Skeletal muscle satellite cell (primary cell): ENCODE measurements around the gene TUBGCP2.

Source experiments
- H3K27me3 ChIP-seq: 2 replicates; pipeline ENCODE4 v1.7.0; 2013; ENCODE audit warnings: low read length; ENCODE audit not compliant: control insufficient read depth, insufficient read depth
- H3K36me3 ChIP-seq: 2 replicates; pipeline ENCODE4 v1.7.0; 2013; ENCODE audit warnings: mild to moderate bottlenecking, control low read depth, low read length; ENCODE audit not compliant: insufficient read depth
- H3K4me1 ChIP-seq: 2 replicates; pipeline ENCODE4 v1.7.0; 2013; ENCODE audit warnings: low read length; ENCODE audit not compliant: control insufficient read depth, insufficient read depth
- H3K4me2 ChIP-seq: 2 replicates; pipeline ENCODE4 v1.7.0; 2013; ENCODE audit warnings: mild to moderate bottlenecking, low read length
- H3K4me3 ChIP-seq: 2 replicates; pipeline ENCODE4 v1.7.0; 2013; ENCODE audit warnings: low read length
- H3K9ac ChIP-seq: 2 replicates; pipeline ENCODE4 v1.7.0; 2013; ENCODE audit warnings: mild to moderate bottlenecking, low read depth, low read length, moderate library complexity
- H3K9me3 ChIP-seq: replicated peaks from 2 replicates; pipeline ENCODE4 v1.7.0; 2013; ENCODE audit warnings: mild to moderate bottlenecking, control low read depth, low read length

Gene TUBGCP2

DNA sequence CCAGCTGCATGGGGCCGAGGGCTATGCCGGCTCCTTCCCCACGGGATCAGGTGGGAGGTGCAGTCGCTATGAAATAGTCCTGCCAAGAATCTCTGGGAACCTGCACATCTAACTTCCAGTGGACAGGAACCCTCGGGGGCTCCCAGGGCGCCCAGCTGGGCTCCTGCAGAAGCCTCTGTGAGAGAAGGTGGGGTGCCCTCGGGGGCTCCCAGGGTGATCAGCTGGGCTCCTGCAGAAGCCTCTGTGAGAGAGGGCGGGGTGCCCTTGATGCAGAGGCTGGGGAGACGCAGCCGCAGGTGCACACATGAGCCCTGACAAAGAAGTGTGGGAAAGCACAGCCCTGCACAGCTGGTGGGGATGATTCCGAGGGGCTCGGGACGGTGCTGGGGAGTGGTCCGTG lies 65.1 kb downstream of the TUBGCP2 start:
- H3K4me3 ChIP-seq: no peak overlapping the region
- H3K9ac ChIP-seq: no peak overlapping the region
- no peaks in the 10 kb centered on the region for H3K9me3 ChIP-seq
- no peaks in the 10 kb centered on the region for H3K36me3 ChIP-seq
- H3K4me2 ChIP-seq: no peak overlapping the region
- peaks cover 64% of the 10 kb centered on the region for H3K27me3 ChIP-seq
- H3K4me1 ChIP-seq: no peaks in the 10 kb centered on the region

DNA sequence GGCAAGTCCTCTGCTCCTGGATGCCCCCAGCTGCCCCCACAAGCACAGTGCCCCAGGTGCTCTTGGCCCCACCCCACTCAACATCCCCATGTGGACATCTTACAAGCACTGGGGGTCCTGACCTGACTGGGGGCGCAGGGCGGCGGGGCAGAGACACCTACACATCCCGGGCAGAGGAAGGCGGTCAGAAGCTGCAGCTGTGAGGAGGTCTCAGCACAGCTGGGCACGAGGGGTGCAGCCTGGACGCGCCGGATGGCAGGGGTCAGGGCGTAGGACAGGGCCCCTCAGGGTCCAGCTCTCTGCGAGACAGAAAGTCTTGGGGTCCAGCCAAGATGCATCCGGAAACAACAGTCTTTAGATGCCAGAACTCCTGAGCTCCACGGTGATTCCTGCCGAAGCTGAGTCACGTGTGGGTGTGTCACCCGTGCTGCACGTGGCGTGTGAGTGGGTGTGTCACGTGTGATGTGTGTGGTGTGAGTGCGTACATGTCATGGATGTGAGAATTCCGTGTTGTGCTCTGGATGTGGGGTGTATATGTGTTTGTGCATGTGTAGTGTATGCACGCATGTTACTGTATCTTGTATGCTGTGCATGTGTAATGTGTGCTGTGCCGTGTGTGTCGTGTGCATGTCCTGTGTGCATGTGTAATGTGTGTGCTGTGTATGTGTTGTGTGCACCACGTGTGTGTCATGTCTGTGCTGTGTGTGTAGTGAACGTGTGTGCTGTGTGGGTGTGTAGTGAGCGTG lies 65.9 kb downstream of the TUBGCP2 start:
- no peak overlapping the region for H3K4me3 ChIP-seq
- no peaks in the 10 kb centered on the region for H3K9me3 ChIP-seq
- H3K36me3 ChIP-seq: no peaks in the 10 kb centered on the region
- peaks cover 68% of the 10 kb centered on the region for H3K27me3 ChIP-seq
- no peaks in the 10 kb centered on the region for H3K4me1 ChIP-seq
- H3K9ac ChIP-seq: no peak overlapping the region
- H3K4me2 ChIP-seq: no peak overlapping the region

DNA sequence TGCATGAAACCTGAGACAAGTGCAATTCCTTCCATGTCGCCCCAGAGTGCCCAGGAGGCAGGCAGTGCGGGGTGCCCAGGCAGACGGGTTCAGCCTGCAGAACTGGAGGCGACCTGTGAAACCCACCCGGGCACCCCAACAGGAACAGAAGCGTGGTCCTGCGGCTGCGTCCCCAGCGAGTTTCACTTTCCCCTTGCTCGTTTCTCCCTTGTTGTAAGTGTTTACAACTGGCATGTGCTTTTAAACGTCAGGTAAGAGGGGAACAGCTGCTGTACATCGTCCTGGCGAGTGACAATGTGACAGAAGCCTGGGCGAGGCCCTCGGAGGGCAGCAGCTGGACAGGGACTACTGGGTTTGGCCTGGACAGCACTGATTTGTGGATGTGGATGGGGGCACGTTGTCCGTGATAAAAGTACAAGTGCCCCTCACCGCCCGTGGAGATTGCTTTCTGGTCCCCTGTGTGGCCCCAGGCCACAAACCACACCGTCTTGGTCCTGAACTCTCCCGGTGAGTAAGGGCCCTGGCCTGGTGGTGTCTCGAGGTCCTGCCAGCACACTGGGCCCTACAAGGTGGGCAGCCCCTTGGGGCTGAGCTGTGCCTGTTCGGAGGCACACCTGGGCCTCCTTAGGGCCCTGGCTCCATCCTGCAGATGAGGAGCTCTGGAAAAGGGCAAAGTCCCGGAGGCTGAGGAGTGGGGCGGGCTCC lies 67.0 kb downstream of the TUBGCP2 start:
- Histone ChIP-seq H3K4me3 (no peak overlapping the region), H3K4me2 (no peak overlapping the region), H3K27me3 (peaks cover 76% of the 10 kb centered on the region), H3K9ac (no peak overlapping the region), H3K4me1 (no peaks in the 10 kb centered on the region), H3K9me3 (no peaks in the 10 kb centered on the region), H3K36me3 (no peaks in the 10 kb centered on the region)

DNA sequence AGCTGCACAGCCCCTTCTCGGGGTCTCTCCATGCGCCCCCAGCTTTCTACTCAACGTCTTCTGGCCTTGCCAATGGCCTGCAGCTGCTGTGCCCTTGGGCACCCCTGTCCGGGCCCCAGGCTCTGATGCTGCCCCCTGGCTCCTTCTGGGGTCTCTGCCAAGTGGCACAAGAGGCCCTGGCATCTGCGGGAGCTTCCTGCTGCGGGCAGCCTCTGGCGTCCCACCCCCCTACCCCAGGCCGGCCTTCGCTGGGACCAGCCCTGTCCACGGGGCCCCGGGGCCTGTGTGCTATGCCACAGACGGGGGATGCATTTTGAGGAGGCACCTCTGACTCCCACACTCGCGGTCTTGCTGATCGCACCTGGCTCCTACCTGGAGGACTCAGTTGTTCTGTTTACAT lies 68.7 kb downstream of the TUBGCP2 start:
- Histone ChIP-seq H3K4me2 (no peak overlapping the region), H3K27me3 (peaks cover 78% of the 10 kb centered on the region), H3K9me3 (no peaks in the 10 kb centered on the region), H3K36me3 (no peaks in the 10 kb centered on the region), H3K4me3 (no peak overlapping the region), H3K9ac (no peak overlapping the region), H3K4me1 (no peaks in the 10 kb centered on the region)

DNA sequence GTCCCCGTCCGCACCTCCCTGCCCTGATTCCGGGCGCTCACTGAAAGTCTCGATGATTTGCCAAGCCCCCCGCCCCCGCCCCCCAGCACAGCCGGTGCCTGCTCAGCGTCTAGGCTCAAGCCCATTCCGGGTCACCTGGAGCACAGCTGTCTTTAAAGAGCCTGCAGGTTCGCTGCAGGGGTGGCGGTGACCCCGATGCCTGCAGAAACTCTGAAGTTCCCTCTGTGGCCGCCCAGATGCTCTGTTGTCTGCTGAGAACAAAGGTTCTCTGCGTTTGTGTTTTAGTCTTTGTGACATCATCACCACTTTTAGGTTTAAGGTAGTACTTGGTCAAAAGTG lies 70.2 kb downstream of the TUBGCP2 start:
- H3K4me3 ChIP-seq: no peak overlapping the region
- peaks cover 78% of the 10 kb centered on the region for H3K27me3 ChIP-seq
- no peaks in the 10 kb centered on the region for H3K36me3 ChIP-seq
- no peaks in the 10 kb centered on the region for H3K9me3 ChIP-seq
- no peaks in the 10 kb centered on the region for H3K4me1 ChIP-seq
- no peak overlapping the region for H3K9ac ChIP-seq
- no peak overlapping the region for H3K4me2 ChIP-seq

DNA sequence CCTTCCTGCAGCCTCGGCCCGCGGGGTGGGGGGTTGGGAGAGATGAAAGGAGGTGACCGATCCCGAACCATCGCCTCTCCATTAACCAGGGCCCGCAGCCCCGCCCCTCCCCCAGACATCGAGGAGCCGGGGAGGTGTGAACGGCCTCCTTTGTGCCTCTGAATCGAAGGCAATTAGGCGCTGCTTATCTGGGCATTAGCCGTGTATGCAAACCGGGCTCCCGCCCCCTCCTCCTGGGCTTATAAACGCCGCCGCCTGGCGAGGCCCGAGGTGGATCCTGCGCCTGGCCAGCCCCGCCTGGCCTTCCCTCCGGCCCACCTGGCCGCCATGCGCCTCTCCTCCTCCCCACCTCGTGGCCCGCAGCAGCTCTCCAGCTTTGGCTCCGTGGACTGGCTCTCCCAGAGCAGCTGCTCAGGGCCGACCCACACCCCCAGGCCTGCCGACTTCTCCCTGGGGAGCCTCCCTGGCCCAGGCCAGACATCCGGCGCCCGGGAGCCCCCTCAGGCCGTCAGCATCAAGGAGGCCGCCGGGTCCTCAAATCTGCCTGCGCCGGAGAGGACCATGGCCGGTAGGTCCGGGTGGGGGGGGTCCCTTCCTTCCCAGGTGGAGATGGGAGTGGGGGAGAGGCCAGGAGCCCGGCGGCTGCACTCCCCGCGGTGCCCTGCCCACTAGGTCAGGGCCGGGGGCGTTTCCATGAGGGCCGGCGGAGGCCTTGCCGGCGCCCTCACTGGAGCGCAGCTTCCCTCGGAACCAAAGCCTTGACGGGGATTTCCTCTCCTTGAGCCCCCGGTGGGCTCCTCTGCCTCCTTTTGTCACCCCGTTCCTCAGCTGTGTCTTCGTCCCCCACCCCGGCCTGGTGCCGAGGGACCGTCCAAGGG lies 70.8 kb downstream of the TUBGCP2 start, which contains the start of gene VENTX:
Gene VENTX (plus strand): TSS at position 268 of the 878 bp plus-strand sequence. CDS start 60 bp downstream, at position 328.
- Histone ChIP-seq H3K36me3 (no peaks in the 10 kb centered on the region), H3K4me2 (peak within 1 kb of the TSS; percentile 25), H3K9me3 (no peaks in the 10 kb centered on the region), H3K9ac (no peak within 1 kb of the TSS), H3K4me3 (no peak within 1 kb of the TSS), H3K27me3 (peaks cover 78% of the 10 kb centered on the region), H3K4me1 (no peaks in the 10 kb centered on the region)

DNA sequence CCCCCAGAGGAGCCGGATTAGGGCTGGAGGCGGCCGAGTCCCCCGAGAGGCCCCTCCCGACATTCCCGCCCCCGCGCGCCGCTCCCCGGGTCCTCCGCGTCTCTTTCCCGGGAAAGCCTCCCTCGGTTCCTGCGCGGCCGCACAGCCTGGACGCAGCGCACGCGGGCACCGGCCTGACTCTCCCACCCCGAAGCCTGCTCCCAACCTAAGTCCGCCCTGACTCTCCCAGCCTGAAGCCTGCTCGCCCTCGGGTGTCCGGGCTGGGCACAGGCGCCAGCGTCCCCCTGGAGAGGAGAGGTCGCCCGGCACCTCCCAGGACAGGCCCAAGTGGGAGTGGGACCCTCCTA lies 71.5 kb downstream of the TUBGCP2 start:
- H3K27me3 ChIP-seq: peaks cover 77% of the 10 kb centered on the region
- H3K4me3 ChIP-seq: no peak overlapping the region
- no peak overlapping the region for H3K4me2 ChIP-seq
- no peaks in the 10 kb centered on the region for H3K9me3 ChIP-seq
- H3K4me1 ChIP-seq: no peaks in the 10 kb centered on the region
- H3K36me3 ChIP-seq: no peaks in the 10 kb centered on the region
- H3K9ac ChIP-seq: no peak overlapping the region

DNA sequence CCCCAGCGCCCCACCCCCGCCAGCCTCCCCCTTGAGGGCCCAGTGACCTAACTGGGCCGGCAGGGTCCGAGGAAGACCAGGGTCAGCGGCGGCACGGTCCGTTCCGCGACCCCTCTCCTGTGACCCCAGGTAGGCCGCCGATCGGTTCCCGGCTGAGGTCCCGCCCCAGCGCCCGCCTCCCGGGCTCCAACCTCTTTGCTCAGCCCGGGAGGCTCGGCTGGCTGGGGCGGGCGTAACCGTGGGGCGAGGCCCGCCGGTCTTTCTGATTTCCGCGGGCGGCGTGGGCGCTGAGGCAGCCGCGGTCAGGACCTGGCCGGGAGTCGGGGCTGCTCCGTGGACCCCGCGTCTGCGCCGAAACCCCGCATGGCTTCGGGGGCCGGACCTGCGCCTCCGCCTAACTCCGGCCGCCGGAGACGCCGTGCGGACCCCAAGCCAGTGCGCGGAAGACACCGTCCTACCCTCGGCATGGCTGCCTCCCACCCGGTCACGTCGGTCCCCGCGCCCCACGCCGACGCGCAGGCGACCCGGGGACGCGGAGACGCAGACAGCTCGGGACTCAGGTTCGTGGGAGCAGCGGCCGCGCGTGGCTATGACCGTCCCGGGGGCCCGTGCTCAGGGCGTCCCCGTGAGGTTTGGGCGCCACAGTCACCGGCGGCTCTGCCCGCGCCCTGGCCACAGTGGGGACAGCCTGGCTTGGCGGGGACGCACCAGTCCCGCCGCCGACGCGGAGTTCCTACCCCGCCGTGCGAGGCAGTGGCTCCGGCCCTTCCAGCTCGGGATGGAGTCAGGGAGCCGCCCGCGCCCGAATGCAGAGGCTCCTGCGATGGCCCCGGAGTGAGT lies 72.1 kb downstream of the TUBGCP2 start:
- no peak overlapping the region for H3K9ac ChIP-seq
- H3K36me3 ChIP-seq: no peaks in the 10 kb centered on the region
- peaks cover 77% of the 10 kb centered on the region for H3K27me3 ChIP-seq
- no peaks in the 10 kb centered on the region for H3K4me1 ChIP-seq
- H3K9me3 ChIP-seq: no peaks in the 10 kb centered on the region
- H3K4me3 ChIP-seq: no peak overlapping the region
- peak overlapping the region; percentile 25 for H3K4me2 ChIP-seq

DNA sequence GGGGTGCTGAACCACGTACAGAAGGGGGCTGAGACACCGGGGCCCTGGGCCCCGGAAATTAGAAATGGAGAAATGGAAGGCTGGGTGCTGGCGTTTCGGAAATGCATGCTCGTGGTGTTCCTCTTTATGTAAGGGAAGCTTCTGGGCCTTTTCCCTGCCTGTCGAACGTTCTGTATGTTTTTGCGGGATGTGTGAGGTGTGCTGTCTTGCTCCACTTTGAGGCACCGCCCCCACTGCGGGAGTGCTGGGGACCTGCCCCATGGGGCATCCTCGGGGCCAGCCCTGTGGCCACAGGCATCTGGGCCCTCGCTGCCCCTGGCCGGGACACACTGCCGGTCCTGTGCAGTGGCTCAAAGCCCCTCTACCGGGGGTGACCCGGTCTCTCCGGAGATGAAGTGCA lies 72.7 kb downstream of the TUBGCP2 start:
- Histone ChIP-seq H3K9me3 (no peaks in the 10 kb centered on the region), H3K4me2 (no peak overlapping the region), H3K4me1 (no peaks in the 10 kb centered on the region), H3K9ac (no peak overlapping the region), H3K4me3 (no peak overlapping the region), H3K27me3 (peaks cover 77% of the 10 kb centered on the region), H3K36me3 (no peaks in the 10 kb centered on the region)

DNA sequence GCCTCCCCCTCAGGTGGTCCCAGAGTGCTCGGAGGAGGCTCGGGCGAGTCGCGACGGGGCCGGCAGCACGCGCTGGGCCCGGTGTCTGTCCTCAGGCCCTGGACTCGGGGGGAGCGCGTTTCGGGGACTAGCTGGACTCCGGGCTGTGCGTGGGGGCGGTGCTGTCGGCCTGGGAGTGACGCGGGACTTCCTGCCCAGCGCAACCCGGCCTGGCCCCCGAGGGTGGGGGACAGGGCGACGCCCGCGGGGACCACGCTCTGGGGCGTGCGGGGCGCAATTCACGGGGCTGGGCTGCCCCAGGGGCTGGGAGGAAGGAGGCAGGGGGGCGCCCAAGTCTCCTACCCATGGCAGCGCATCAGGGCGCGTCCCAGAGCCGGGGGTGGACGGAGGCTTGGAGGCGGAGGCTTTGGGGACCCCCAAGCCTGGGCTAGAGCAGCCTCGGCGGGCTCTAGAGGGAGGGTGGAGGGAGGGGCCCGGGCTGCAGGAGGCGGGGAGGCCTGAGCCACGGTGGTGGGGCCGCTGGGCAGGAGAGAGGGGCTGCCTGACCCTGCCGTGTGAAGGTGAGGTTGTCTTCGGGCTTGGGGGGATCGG lies 73.3 kb downstream of the TUBGCP2 start:
- no peaks in the 10 kb centered on the region for H3K4me1 ChIP-seq
- no peak overlapping the region for H3K4me3 ChIP-seq
- H3K9me3 ChIP-seq: no peaks in the 10 kb centered on the region
- no peak overlapping the region for H3K4me2 ChIP-seq
- H3K36me3 ChIP-seq: no peaks in the 10 kb centered on the region
- peaks cover 74% of the 10 kb centered on the region for H3K27me3 ChIP-seq
- H3K9ac ChIP-seq: no peak overlapping the region
